HG03378 (cell line): ENCODE measurements around the gene DMBT1.

Experiments used
- ATAC-seq: cut with Tn5 transposase; IDR thresholded peaks from one replicate; pipeline ENCODE4 v1.9.1; 2021; ENCODE audit warnings: mild to moderate bottlenecking, moderate library complexity; ENCODE audit not compliant: unreplicated experiment

DMBT1 gene

DNA sequence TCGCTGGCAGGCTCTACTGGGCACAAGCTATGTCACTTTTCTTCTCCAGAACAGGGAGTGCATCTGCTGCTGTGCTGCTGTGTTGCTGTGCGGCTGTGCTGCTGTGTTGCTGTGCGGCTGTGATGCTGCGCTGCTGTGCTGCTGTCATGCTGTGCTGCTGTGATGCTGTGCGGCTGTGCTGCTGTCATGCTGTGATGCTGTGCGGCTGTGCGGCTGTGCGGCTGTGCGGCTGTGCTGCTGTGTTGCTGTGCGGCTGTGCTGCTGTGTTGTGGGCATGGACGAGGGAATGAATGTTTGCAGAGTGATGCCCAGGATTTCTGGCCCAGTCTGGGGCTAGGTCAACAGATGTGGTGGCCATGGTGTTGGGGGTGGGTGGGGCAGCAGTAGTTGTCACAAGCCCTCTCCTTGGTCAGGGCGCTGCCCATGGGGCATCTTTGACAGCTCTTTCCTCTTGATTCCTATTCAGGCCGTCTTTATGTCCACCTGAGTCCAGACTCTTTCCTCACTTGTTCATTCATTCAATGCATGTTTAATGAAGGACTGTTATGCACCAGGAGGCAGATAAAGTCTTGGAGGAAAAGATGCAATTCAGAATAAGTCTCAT, 83.5 kb downstream of the DMBT1 start:
- ATAC-seq, result no peak

GRCh38 chr10:122646511-122647382, 86.2 kb downstream of the DMBT1 start:
- ATAC-seq, result no peak

DNA sequence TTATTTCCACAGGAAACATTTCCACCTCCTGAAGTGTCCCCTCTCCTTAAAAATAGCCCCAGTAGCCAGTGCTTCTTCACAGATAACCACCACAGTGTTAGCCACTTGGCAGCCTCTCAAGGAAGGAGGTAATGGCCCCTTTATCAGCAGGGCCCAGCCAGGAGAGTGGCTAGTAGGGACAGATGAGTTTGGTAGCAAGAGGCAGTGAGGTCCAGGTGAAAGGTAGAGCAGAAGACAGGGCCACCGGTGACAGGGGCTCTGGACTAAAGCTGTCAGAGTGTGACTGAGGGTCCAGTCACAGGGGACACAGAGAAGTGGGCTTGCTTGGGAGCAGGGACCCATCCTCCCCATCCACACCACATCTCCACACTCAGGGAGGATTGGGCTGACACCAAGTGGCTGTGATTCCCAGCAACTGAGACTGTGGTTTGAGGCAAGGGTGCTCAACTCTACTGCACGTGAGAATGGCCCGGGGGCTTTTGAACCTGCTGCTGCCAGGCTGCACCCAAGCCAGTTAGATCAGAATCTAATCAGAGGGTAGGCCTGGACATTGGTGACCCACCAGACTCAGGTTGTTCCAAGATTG, 86.9 kb downstream of the DMBT1 start:
- no peak for ATAC-seq

- ATAC-seq, result no peak
Measured at GRCh38 chr10:122648599-122649428, 88.3 kb downstream of the DMBT1 start.

DNA sequence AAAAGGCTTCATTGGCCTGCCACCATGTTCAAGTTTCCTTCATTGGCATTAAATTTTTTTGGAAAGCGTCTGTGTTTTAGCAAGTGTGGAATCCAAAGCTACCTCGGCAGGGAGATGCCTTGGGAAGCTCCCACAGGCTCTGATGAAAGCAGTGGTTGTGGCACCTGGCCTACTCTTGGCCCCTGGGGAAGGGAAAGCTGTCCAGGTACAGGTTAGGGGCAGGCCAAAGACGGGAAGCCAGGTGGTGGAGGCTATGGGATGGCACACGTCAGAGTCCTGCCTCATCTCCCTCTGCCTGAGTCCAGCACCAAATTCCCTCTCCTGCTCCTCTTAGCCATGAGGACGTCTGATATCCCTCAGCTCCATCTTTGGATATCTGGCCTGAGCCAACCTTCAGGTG, 89.3 kb downstream of the DMBT1 start:
- ATAC-seq, result no peak

DNA sequence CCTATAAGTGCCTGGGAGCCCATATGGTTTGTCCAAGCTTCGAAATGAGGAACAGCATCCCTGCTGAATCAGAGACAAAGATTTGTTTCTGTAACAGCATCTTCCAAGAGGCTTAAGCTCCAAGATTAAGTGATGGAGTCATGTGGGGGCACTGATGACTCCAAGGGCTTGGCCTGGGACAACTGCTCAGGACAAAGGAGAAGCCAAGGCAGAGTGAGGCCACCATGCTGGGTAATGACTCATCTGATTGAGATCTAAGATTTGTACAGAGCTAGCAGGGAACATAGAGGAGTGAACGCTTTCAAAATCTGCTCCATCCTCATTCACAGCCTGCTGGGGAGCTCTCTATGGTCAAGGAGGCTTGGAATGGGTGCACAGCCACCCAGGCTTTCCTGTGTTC, 89.8 kb downstream of the DMBT1 start:
- no peak for ATAC-seq

DNA sequence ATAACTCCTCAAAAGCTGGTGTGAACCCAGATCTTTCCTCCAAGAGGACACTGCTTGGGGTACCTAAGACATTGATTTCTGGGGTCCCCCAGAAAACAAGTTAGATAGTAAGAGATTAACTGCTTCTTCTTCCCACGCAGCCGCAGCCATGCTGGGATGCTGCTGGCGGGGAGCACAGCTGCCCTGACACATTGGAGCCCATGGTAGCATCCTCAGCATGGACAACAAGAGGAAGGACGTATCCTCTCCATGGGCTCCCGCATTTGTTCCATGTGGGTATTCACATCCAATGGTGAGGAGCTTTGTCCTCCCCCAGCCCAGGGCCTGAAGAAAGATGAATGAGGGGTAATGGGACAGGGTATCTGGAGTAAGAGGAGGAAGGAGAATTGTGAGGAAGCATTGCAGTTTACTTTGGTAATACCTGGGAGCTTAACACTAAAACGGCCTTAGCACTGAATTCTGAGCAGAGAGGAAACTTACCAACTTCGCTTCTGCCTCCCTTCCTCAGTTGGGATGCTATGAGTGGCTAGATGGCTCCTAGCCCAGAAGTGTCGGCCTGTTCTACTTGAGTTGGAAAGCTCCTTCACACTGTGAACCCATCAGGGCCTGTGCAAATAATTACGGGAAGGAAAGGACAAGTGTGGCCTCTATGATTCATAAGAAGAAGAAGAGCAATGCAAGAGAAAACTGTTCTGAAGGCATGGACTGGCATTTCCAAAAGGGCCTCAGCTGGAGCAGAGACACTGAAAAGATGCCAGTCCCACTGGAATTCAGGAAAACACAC, 95.2 kb downstream of the DMBT1 start:
- ATAC-seq, result no peak

GRCh38 chr10:122656308-122656705, 95.8 kb downstream of the DMBT1 start:
- ATAC-seq, result no peak

GRCh38 chr10:122656741-122657140, 96.2 kb downstream of the DMBT1 start:
- ATAC-seq, result no peak

DNA sequence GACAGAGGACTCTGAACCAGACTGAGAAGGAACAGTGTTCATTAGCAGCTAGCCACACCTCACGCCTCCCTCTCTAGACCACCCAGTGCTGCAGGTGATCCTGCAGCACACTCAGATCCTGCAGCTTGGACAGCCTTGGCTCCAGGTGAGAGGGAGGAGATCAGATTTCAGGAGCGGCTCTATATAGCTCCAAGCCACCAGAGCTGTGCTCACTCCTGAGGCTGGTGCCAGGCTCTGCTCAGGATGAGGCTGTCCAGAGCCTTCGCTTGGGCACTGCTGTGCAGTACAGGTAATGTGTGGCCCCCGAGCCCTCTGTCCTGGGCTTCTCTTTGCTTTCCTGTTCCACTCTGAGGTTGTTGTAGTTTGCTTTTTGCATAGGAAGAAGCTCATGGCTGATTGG, 96.7 kb downstream of the DMBT1 start:
- no peak for ATAC-seq

DNA sequence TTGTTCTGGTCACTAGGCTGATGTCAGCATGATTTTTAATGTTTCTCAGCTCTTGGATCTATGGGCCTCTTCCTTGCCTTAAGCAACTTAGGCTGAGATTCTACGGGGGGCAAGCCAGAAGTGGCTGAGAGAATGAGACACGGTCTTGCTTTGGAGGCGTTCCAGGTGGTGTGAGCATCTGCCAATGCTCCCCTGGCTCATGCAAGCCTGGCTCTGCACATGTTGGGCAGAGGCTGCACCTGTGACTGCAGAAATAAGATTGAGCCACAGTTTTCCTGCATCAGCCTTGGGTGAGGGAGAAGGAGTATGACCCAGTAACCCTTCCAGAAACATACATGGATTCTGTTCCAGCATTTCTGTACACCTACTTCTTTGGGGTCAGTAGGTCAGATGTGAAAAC, 97.2 kb downstream of the DMBT1 start:
- ATAC-seq, result no peak

- no peak for ATAC-seq
Measured at GRCh38 chr10:122658356-122659049, 97.9 kb downstream of the DMBT1 start.

GRCh38 chr10:122659126-122659525, 98.6 kb downstream of the DMBT1 start:
- ATAC-seq, result no peak

DNA sequence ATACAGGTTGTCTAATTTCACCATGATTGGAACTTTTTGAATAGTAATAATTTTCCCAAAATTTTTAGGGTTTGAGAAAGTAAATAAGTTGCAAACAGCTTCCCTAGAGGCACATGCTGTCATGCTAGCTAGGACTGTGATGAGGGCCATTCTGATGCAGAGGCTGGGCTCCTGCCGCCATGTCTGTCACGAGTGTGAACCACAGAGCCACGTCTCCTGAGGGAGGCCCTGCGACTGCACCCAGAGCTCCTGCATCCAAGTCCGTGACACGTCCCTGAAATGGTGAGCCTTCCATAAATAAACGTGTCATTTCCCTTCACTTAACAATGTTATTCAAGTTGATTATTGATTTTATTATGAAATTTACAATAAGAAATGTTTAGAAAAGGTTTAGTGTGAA, 99.1 kb downstream of the DMBT1 start:
- no peak for ATAC-seq

DNA sequence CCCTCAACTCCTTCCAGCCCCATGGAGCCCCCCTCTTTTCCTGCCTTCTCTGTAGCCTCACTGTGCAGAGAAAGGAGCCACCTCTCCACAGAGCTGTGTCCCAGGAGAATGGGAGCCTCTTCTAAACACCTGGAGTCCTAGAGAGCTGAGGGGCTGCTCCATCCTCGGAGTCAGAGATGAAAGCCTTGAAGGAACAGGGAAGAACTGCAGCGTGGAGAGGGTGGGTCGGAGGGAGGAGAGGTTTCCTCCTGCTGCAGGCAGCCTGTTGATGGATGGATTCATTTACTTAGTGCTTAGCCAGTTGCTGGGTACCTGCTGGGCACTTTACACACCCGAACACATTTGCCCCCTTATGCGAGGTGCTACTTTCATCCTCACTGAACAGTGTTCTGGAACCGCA, 100.1 kb downstream of the DMBT1 start:
- ATAC-seq, result no peak

GRCh38 chr10:122662231-122662630, 101.7 kb downstream of the DMBT1 start:
- no peak for ATAC-seq

GRCh38 chr10:122663516-122664130, 103.1 kb downstream of the DMBT1 start:
- ATAC-seq, result no peak

- no peak for ATAC-seq
Measured at GRCh38 chr10:122664501-122664900, 103.9 kb downstream of the DMBT1 start.

GRCh38 chr10:122665329-122665860, 104.8 kb downstream of the DMBT1 start:
- ATAC-seq, result no peak
